Bronchial epithelial cell (primary cell): ENCODE results near the gene SAMD8. TPM values are rescaled to one million over a fixed set of nuclear protein-coding genes. Genes with fewer than 3 reads are reported as not detected.
"Not testable (repeated sequence)": the region's sequence is repeated elsewhere in the genome, so short reads cannot be mapped to it uniquely, and the experiment has no call there.

Source experiments
- DNase-seq: peaks from one replicate; pipeline ENCODE4 v3.0.0-alpha.2; 2010; ENCODE audit warnings: low read depth
- FAIRE-seq: peaks from 2 replicates; lab custom pipeline; 2011; peaks lifted over from hg19 to GRCh38; lab: Jason Lieb, UNC
- H3K27me3 ChIP-seq: 2 replicates; pipeline ENCODE4 v1.5.1; 2011; ENCODE audit warnings: low read length; ENCODE audit not compliant: control insufficient read depth, insufficient read depth
- H3K36me3 ChIP-seq: 2 replicates; pipeline ENCODE4 v1.5.1; 2011; ENCODE audit warnings: low read length; ENCODE audit not compliant: control insufficient read depth, insufficient read depth
- H3K4me3 ChIP-seq: 2 replicates; pipeline ENCODE4 v1.5.1; 2011; ENCODE audit warnings: mild to moderate bottlenecking, low read depth, low read length, control low read depth
- total RNA-seq: library from RNA; depleted of rRNA; stranded (reverse); fragments of >200 nt; gene quantifications from 2 replicates; pipeline ENCODE4 v1.2.1, GENCODE V29; 2014
- TF ChIP-seq, protein P1 (sequence below): IDR thresholded peaks from 2 replicates; pipeline ENCODE4 v1.5.1; 2011; ENCODE audit warnings: mild to moderate bottlenecking, moderate library complexity, low read length, control low read depth, inconsistent platforms; ENCODE audit not compliant: insufficient read depth, severe bottlenecking

SAMD8 gene
- total RNA-seq, 1 donor from 2014 or later, result 25.5 TPM

DNA sequence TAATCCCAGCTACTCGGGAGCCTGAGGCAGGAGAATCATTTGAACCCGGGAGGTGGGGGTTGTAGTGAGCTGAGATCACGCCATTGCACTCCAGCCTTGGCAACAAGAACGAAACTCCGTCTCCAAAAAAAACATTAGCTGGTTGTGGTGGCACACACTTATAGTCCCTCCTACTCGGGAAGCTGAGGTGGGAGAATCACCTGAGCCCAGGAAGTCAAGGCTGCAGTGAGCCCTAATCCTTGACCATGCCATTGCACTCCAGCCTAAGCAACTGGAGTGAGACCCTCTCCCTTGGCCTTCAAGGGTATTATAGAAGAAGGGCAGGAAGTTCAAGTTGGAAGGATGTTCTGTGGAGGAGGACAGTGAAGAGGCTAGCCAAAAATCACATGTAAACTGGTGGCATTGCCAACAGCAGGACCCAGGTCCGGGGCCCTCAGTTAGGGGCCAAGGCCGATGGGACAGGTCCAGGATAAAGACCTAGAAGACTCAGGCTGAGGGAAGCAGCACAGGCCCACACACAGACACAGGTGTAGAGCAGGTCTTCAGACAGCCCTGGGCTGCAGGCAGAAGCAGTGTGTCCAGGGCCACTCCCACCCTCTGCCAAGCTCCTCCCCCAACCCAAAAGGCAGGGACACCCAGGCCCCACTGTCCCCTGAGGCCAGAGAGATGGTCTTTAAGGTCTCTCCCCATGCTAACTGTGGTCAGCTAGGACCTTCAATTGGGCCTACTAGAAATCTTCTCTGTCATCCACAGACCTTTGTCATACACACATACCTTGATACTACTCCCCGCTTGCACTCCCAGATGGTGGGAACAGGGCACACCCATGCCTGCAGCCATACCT is 8.4 kb upstream of the SAMD8 start:
- TF ChIP-seq, protein P1, sequence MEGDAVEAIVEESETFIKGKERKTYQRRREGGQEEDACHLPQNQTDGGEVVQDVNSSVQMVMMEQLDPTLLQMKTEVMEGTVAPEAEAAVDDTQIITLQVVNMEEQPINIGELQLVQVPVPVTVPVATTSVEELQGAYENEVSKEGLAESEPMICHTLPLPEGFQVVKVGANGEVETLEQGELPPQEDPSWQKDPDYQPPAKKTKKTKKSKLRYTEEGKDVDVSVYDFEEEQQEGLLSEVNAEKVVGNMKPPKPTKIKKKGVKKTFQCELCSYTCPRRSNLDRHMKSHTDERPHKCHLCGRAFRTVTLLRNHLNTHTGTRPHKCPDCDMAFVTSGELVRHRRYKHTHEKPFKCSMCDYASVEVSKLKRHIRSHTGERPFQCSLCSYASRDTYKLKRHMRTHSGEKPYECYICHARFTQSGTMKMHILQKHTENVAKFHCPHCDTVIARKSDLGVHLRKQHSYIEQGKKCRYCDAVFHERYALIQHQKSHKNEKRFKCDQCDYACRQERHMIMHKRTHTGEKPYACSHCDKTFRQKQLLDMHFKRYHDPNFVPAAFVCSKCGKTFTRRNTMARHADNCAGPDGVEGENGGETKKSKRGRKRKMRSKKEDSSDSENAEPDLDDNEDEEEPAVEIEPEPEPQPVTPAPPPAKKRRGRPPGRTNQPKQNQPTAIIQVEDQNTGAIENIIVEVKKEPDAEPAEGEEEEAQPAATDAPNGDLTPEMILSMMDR, result no peak
- no peaks in the 10 kb centered on the region for H3K36me3 ChIP-seq
- no peaks in the 10 kb centered on the region for H3K27me3 ChIP-seq
- no peak for FAIRE-seq
- DNase-seq, result no peak
- H3K4me3 ChIP-seq, result no peak overlapping the region

DNA sequence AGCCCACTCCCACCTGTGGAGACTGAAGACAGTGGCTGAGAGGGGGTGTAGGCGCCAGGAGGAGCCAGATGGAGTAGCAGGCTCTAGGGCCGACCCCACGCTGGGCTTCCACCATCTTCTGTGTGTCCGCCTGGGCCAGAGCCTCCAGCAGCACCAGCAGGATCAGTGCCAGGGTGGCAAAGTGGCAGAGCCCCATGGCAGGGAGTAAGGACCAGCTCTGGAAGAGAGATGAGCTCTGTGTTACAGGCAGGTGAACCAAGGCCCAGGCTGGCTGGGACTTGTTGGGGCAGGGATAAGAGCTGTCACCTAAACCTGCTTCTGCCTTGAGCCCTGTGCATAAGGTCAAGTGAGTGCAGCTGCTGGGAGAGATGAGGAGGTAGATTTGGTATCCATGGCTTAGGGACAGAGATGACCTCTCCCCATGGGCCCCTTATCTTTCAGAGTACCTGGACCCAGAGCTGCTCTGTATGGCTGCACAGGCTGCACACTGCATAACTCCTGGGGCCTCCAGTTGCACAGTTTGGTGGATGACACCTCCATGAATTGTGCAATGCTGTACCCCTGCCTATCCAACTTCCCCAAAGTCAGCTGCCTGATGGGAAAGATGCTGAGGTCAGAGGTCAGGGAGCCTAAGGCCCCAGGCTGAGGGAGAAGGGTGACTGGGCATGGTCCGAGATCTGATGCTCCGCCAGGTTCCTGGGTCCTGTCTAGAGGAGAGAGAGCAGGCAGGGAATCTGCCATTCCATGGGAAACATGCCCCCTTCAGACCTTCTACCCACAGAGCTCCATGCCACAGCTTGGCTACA is 7.4 kb upstream of the SAMD8 start:
- no peak overlapping the region for H3K4me3 ChIP-seq
- DNase-seq (peak; percentile 58), FAIRE-seq (no peak)
- no peaks in the 10 kb centered on the region for H3K27me3 ChIP-seq
- H3K36me3 ChIP-seq, result no peaks in the 10 kb centered on the region
- TF ChIP-seq, protein P1, result no peak

GRCh38 chr10:75104842-75105241 is 6.6 kb upstream of the SAMD8 start:
- DNase-seq, result peak; percentile 37
- Histone ChIP-seq H3K4me3 (no peak overlapping the region), H3K36me3 (no peaks in the 10 kb centered on the region), H3K27me3 (no peaks in the 10 kb centered on the region)
- TF ChIP-seq, protein P1, result no peak
- FAIRE-seq, result no peak

DNA sequence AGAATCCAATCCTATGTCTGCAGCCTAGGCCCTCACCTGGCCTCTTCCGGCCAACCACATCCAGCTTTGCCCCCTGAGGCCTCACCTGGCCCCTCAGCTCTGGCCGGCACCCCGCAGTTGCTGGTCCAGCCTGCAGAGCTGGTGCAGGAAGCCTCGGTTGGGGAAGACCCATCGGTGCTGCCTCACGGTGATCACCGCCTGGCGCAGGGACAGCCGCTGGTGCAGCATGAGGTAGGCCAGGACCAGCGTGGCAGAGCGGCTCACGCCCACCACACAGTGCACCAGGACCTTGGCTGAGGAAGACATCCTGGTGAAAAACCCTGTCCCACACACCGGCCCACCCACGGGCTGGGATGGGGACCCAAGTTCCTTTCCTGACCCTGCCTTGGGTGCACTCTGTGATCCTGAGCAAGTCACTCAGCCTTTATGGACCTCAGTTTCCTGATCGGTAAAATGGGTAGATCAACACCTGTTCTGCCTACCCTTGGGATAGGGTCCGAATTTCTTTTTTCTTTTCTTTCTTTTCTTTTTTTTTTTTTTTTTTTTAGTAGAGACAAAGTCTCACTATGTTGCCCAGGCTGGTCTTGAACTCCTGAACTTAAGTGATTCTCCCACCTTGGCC is 5.8 kb upstream of the SAMD8 start:
- Histone ChIP-seq H3K27me3 (no peaks in the 10 kb centered on the region), H3K4me3 (no peak overlapping the region), H3K36me3 (no peaks in the 10 kb centered on the region)
- FAIRE-seq, result no peak
- DNase-seq, result no peak
- TF ChIP-seq, protein P1, result no peak

DNA sequence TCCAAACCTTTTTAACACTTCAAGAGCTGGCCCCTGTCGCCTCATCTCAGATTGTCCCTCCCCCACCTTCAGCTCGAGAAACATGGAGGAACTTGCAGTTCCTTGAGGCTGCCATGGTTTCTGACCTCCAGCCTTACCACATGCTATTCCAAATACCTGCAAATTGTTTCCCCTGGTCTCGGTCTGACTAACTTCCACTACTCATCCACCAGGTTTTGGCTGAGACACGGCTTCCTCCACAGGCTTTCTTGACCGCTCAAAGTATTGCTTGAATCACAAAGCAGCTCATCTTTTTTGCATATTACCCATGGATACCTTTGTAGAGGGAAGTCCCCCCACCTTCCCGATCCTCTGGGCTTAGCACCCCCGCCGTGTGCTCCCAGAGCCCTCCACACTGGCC is 5.2 kb upstream of the SAMD8 start:
- H3K36me3 ChIP-seq, result no peaks in the 10 kb centered on the region
- no peaks in the 10 kb centered on the region for H3K27me3 ChIP-seq
- H3K4me3 ChIP-seq, result no peak overlapping the region
- TF ChIP-seq, protein P1, result no peak
- DNase-seq (no peak), FAIRE-seq (no peak)

DNA sequence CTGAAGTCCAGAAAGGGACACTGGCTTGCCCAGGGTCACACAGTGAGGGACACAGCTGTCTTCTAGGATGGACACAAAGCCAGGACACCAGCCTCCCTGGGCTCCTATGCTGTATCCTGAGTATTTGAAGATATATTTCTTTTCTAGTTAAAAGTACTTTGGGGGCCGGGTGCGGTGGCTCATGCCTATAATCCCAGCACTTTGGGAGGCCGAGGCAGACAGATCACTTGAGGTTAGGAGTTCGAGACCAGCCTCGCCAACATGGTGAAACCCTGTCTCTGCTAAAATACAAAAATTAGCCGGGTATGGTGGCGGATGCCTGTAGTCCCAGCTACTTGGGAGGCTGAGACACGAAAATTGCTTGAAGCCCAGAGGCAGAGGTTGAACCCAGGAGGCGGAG is 4.6 kb upstream of the SAMD8 start:
- not testable (repeated sequence) for FAIRE-seq, H3K27me3 ChIP-seq, H3K4me3 ChIP-seq, DNase-seq, H3K36me3 ChIP-seq
